GM12878 (cell line): ENCODE measurements around the gene MEMO1. TPM values are rescaled to one million over a fixed set of nuclear protein-coding genes. Genes with fewer than 3 reads are reported as not detected.

ENCODE experiments used
- ATF7 ChIP-seq: fragments of 450-650 bp; IDR thresholded peaks from 2 replicates; pipeline ENCODE4 v1.6.1; 2016; ENCODE audit warnings: low read depth, mild to moderate bottlenecking
- BCL11A ChIP-seq: IDR thresholded peaks from 2 replicates; pipeline ENCODE4 v1.6.1; 2011; ENCODE audit warnings: low read depth, low read length
- CBX5 ChIP-seq: sonication (generic); IDR thresholded peaks from 2 replicates; pipeline ENCODE4 v1.6.1; 2016; ENCODE audit warnings: low read depth, moderate library complexity, mild to moderate bottlenecking, inconsistent platforms
- CHD2 ChIP-seq: IDR thresholded peaks from 2 replicates; pipeline ENCODE4 v1.6.1; 2011; ENCODE audit warnings: low read depth, low read length, improper control_type of control experiment, borderline replicate concordance
- EP300 ChIP-seq, 2 experiments: fragments of 150-350 bp in 1 of 2; IDR thresholded peaks; 2 replicates each; pipeline ENCODE4 v1.6.1; 2011 to 2012; ENCODE audit warnings: low read depth in 2 of 2, low read length in 2 of 2, borderline replicate concordance in 1 of 2, improper control_type of control experiment in 1 of 2, inconsistent platforms in 1 of 2; ENCODE audit not compliant: control insufficient read depth in 1 of 2
- FOS ChIP-seq: IDR thresholded peaks from 3 replicates; pipeline ENCODE4 v1.6.1; 2011; ENCODE audit warnings: borderline replicate concordance; ENCODE audit not compliant: insufficient read length; ENCODE audit errors: extremely low read depth
- JUND ChIP-seq: IDR thresholded peaks from 2 replicates; pipeline ENCODE4 v1.6.1; 2012; ENCODE audit warnings: low read depth, mild to moderate bottlenecking, low read length, improper control_type of control experiment, moderate library complexity
- MYB ChIP-seq: fragments of 150-350 bp; IDR thresholded peaks from 2 replicates; pipeline ENCODE4 v1.6.1; 2014; ENCODE audit warnings: mild to moderate bottlenecking, low read depth, low read length, borderline replicate concordance
- RAD21 ChIP-seq: IDR thresholded peaks from 2 replicates; pipeline ENCODE4 v1.6.1; 2011; ENCODE audit warnings: mild to moderate bottlenecking, low read depth, low read length, moderate library complexity; ENCODE audit not compliant: insufficient read depth
- RAD51 ChIP-seq: fragments of 450-650 bp; IDR thresholded peaks from 2 replicates; pipeline ENCODE4 v1.6.1; 2016; ENCODE audit warnings: moderate library complexity, mild to moderate bottlenecking, inconsistent platforms
- RCOR1 ChIP-seq: conservative IDR thresholded peaks from 2 replicates; pipeline ENCODE4 v1.6.1; 2012; ENCODE audit warnings: low read depth, low read length, improper control_type of control experiment
- RFX5 ChIP-seq: IDR thresholded peaks from 2 replicates; pipeline ENCODE4 v1.6.1; 2011; ENCODE audit warnings: low read depth, low read length, improper control_type of control experiment
- SUPT20H ChIP-seq: IDR thresholded peaks from 2 replicates; pipeline ENCODE4 v1.6.1; 2011; ENCODE audit warnings: low read depth, mild to moderate bottlenecking, low read length, moderate library complexity, borderline replicate concordance; ENCODE audit not compliant: control insufficient read depth
- TARDBP ChIP-seq: IDR thresholded peaks from 2 replicates; pipeline ENCODE4 v1.6.1; 2016; ENCODE audit warnings: borderline replicate concordance
- YY1 ChIP-seq: IDR thresholded peaks from 2 replicates; pipeline ENCODE4 v1.6.1; 2011; ENCODE audit warnings: low read depth, mild to moderate bottlenecking, low read length
- ZNF274 ChIP-seq: IDR thresholded peaks from one replicate; pipeline ENCODE4 v1.8.0; 2011; ENCODE audit not compliant: insufficient read length, insufficient read depth
- ZNF622 ChIP-seq: fragments of 450-650 bp; IDR thresholded peaks from 2 replicates; pipeline ENCODE4 v1.6.1; 2017; ENCODE audit warnings: mild to moderate bottlenecking, inconsistent platforms
- polyA plus RNA-seq, 11 experiments: library from polyadenylated mRNA; depleted of rRNA in 4 of 11; unstranded in 6 of 11; stranded (reverse) in 5 of 11; fragments of >200 nt; fragmentation: Nextera tagmentation in 4 of 11; fragmentation: Illumina TruSeq in 1 of 11; extraction: Ambion mirVana in 4 of 11; extraction: Trizol in 1 of 11; gene quantifications; 1 replicate in 1 of 11; 2 replicates in 10 of 11; pipeline versions ENCODE4 v1.2.1 to v1.2.3, GENCODE V29; 2011 to 2016; ENCODE audit warnings: inconsistent platforms in 2 of 11, missing spikeins in 2 of 11, low read depth in 1 of 11
- total RNA-seq, 4 experiments: library from RNA; depleted of rRNA in 3 of 4; stranded (reverse); fragments of >200 nt in 3 of 4; fragmentation: Illumina TruSeq in 1 of 4; extraction: Trizol in 1 of 4; gene quantifications; 2 replicates each; pipeline versions ENCODE4 v1.2.1 to v1.2.3, GENCODE V29; 2013 to 2021
- TF ChIP-seq, protein P1 (sequence below): fragments of 450-650 bp; IDR thresholded peaks from 2 replicates; pipeline ENCODE4 v1.6.1; 2018; ENCODE audit warnings: borderline replicate concordance, mild to moderate bottlenecking; ENCODE audit not compliant: partially characterized antibody
- TF ChIP-seq, protein P2 (sequence below): fragments of 450-650 bp; IDR thresholded peaks from 2 replicates; pipeline ENCODE4 v1.6.1; 2017; ENCODE audit warnings: antibody characterized with exemption, mild to moderate bottlenecking, moderate library complexity
- TF ChIP-seq, protein P3 (sequence below): fragments of 150-350 bp; IDR thresholded peaks from 2 replicates; pipeline ENCODE4 v1.6.1; 2014; ENCODE audit warnings: mild to moderate bottlenecking, low read depth, low read length
- TF ChIP-seq, protein P4 (sequence below): fragments of 450-650 bp; IDR thresholded peaks from 2 replicates; pipeline ENCODE4 v1.6.1; 2017; ENCODE audit warnings: low read depth, mild to moderate bottlenecking, moderate library complexity

MEMO1 gene
- total and polyA plus RNA-seq, 10 of the 15 experiments (the other 5 are each of a cell fraction or from before 2014, with no cell fraction given) = 39.8 to 99.1 (median 72.2) TPM

DNA sequence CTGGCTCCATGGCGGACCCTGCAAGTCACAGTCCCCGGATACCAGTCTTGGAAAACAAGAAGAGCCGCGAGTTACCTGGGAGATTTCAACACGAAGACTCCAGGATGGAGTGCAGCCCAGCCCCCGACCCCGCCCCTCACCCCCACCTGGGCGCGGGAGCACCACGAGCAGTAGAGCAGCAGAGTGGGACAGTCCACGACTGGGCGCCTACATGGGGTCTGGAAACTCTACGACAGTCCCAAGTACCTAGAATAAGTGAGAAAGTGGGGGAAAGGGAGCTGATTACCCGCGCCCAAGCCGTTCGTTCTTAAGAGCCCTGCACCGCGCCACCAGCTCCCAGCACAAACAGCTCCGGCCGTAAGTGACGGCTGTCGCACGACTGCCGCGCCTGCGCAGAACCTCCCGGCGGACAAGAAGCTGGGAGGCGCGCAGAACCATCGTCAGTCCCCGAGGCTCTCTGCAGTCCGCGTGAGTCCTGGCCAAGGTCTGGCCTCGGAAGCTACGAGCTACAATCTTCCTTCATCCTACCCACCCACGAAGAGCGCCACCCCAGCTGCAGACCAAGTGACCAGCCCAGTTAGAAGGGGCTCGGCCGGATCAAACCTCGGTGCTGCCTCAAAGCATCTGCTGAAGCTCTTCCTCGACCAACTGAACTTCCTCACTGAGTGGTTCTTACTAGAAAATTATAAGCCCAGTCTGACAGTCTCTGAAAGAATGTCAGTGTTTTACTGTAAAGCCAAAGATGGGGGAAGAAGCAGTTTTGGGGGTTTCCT is 28.8 kb upstream of the MEMO1 start, which contains the start of gene DPY30 (continued):
- TF ChIP-seq RCOR1 = no peak
- TF ChIP-seq JUND = no peak
- TF ChIP-seq, protein P1, sequence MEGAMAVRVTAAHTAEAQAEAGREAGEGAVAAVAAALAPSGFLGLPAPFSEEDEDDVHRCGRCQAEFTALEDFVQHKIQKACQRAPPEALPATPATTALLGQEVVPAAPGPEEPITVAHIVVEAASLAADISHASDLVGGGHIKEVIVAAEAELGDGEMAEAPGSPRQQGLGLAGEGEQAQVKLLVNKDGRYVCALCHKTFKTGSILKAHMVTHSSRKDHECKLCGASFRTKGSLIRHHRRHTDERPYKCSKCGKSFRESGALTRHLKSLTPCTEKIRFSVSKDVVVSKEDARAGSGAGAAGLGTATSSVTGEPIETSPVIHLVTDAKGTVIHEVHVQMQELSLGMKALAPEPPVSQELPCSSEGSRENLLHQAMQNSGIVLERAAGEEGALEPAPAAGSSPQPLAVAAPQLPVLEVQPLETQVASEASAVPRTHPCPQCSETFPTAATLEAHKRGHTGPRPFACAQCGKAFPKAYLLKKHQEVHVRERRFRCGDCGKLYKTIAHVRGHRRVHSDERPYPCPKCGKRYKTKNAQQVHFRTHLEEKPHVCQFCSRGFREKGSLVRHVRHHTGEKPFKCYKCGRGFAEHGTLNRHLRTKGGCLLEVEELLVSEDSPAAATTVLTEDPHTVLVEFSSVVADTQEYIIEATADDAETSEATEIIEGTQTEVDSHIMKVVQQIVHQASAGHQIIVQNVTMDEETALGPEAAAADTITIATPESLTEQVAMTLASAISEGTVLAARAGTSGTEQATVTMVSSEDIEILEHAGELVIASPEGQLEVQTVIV = peak; percentile 98
- TF ChIP-seq TARDBP = 0 out of 2 replicates have a peak, but pooled peaks have one; percentile 10
- no peak for TF ChIP-seq RFX5
- no peak for TF ChIP-seq MYB
- TF ChIP-seq, protein P2, sequence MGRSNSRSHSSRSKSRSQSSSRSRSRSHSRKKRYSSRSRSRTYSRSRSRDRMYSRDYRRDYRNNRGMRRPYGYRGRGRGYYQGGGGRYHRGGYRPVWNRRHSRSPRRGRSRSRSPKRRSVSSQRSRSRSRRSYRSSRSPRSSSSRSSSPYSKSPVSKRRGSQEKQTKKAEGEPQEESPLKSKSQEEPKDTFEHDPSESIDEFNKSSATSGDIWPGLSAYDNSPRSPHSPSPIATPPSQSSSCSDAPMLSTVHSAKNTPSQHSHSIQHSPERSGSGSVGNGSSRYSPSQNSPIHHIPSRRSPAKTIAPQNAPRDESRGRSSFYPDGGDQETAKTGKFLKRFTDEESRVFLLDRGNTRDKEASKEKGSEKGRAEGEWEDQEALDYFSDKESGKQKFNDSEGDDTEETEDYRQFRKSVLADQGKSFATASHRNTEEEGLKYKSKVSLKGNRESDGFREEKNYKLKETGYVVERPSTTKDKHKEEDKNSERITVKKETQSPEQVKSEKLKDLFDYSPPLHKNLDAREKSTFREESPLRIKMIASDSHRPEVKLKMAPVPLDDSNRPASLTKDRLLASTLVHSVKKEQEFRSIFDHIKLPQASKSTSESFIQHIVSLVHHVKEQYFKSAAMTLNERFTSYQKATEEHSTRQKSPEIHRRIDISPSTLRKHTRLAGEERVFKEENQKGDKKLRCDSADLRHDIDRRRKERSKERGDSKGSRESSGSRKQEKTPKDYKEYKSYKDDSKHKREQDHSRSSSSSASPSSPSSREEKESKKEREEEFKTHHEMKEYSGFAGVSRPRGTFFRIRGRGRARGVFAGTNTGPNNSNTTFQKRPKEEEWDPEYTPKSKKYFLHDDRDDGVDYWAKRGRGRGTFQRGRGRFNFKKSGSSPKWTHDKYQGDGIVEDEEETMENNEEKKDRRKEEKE = no peak
- no peak for TF ChIP-seq FOS
- TF ChIP-seq RAD51 = no peak
- TF ChIP-seq ZNF274 = no peak
- no peak for TF ChIP-seq SUPT20H
- TF ChIP-seq EP300 (IDR thresholded peaks at IDR 0.05; ENCODE audit: borderline replicate concordance in 1 of 2, control insufficient read depth in 1 of 2, low read depth in 2 of 2, low read length in 2 of 2) = no peak
- no peak; the same call in 1 of the 2 replicates for TF ChIP-seq CHD2
- TF ChIP-seq ZNF622 = no peak
- TF ChIP-seq, protein P3, sequence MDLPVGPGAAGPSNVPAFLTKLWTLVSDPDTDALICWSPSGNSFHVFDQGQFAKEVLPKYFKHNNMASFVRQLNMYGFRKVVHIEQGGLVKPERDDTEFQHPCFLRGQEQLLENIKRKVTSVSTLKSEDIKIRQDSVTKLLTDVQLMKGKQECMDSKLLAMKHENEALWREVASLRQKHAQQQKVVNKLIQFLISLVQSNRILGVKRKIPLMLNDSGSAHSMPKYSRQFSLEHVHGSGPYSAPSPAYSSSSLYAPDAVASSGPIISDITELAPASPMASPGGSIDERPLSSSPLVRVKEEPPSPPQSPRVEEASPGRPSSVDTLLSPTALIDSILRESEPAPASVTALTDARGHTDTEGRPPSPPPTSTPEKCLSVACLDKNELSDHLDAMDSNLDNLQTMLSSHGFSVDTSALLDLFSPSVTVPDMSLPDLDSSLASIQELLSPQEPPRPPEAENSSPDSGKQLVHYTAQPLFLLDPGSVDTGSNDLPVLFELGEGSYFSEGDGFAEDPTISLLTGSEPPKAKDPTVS = no peak
- TF ChIP-seq YY1 = peak; percentile 68; the same call in 1 of the 2 replicates
- TF ChIP-seq, protein P4, sequence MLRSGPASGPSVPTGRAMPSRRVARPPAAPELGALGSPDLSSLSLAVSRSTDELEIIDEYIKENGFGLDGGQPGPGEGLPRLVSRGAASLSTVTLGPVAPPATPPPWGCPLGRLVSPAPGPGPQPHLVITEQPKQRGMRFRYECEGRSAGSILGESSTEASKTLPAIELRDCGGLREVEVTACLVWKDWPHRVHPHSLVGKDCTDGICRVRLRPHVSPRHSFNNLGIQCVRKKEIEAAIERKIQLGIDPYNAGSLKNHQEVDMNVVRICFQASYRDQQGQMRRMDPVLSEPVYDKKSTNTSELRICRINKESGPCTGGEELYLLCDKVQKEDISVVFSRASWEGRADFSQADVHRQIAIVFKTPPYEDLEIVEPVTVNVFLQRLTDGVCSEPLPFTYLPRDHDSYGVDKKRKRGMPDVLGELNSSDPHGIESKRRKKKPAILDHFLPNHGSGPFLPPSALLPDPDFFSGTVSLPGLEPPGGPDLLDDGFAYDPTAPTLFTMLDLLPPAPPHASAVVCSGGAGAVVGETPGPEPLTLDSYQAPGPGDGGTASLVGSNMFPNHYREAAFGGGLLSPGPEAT = peak; percentile 50; the same call in 1 of the 2 replicates
- TF ChIP-seq ATF7 = peak; percentile 18; the same call in 1 of the 2 replicates
- no peak for TF ChIP-seq RAD21
- no peak for TF ChIP-seq CBX5
- no peak for TF ChIP-seq BCL11A
